A673 (cell line): Measurements from ENCODE around the gene TMCC1.

Source experiments
- EZH2 ChIP-seq: fragments of 200-600 bp; sonication (generic); IDR thresholded peaks from 2 replicates; pipeline ENCODE4 v1.6.1; 2017; ENCODE audit warnings: borderline replicate concordance, low read depth, mild to moderate bottlenecking, mixed read lengths, antibody characterized with exemption, low read length; ENCODE audit not compliant: poor library complexity, severe bottlenecking
- TF ChIP-seq, protein P1 (sequence below): fragments of 300-800, 200-600 bp; sonication (generic); conservative IDR thresholded peaks from 2 replicates; pipeline ENCODE4 v1.5.1; 2017; ENCODE audit warnings: low read depth, mild to moderate bottlenecking, antibody characterized with exemption, low read length, moderate library complexity, mixed read lengths

DNA sequence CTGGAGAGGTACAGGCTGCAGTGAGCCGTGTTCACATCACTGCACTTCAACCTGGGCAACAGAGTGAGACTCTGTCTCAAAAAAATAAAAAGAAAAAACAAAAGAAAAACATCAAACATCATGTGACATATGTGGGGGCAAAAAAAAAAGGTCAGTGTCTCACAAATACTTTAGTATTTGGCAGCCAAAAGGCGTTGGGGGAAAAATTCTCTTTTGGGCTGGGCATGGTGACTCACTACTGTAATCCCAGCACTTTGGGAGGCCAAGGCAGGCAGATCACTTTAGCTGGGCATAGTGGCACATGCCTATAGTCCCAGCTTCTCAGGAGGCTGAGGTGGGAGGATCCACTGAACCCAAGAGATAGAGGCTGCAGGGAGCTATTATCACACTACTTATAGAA, 47.6 kb downstream of the TMCC1 start:
- TF ChIP-seq, protein P1, sequence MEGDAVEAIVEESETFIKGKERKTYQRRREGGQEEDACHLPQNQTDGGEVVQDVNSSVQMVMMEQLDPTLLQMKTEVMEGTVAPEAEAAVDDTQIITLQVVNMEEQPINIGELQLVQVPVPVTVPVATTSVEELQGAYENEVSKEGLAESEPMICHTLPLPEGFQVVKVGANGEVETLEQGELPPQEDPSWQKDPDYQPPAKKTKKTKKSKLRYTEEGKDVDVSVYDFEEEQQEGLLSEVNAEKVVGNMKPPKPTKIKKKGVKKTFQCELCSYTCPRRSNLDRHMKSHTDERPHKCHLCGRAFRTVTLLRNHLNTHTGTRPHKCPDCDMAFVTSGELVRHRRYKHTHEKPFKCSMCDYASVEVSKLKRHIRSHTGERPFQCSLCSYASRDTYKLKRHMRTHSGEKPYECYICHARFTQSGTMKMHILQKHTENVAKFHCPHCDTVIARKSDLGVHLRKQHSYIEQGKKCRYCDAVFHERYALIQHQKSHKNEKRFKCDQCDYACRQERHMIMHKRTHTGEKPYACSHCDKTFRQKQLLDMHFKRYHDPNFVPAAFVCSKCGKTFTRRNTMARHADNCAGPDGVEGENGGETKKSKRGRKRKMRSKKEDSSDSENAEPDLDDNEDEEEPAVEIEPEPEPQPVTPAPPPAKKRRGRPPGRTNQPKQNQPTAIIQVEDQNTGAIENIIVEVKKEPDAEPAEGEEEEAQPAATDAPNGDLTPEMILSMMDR, result no peak
- TF ChIP-seq EZH2, result no peak
